Body of pancreas (tissue), 4 donors: Measurements from ENCODE around the gene ZNF205.
"Not testable (repeated sequence)": the region's sequence is repeated elsewhere in the genome, so short reads cannot be mapped to it uniquely, and the experiment has no call there.

Source experiments
- POLR2A ChIP-seq, 3 donors: fragments of 450-650 bp; IDR thresholded peaks; one replicate each; pipeline ENCODE4 v1.6.1; 2016; ENCODE audit warnings: antibody characterized with exemption in 3 of 3, mild to moderate bottlenecking in 2 of 3
- TF ChIP-seq, protein P1 (sequence below), 7 experiments: fragments of 450-650 bp in 4 of 7; fragments of 200-600 bp in 3 of 7; sonication (generic) in 3 of 7; IDR thresholded peaks; one replicate each; pipeline ENCODE4 v1.5.1; 2016 to 2019; ENCODE audit warnings: antibody characterized with exemption in 7 of 7

DNA sequence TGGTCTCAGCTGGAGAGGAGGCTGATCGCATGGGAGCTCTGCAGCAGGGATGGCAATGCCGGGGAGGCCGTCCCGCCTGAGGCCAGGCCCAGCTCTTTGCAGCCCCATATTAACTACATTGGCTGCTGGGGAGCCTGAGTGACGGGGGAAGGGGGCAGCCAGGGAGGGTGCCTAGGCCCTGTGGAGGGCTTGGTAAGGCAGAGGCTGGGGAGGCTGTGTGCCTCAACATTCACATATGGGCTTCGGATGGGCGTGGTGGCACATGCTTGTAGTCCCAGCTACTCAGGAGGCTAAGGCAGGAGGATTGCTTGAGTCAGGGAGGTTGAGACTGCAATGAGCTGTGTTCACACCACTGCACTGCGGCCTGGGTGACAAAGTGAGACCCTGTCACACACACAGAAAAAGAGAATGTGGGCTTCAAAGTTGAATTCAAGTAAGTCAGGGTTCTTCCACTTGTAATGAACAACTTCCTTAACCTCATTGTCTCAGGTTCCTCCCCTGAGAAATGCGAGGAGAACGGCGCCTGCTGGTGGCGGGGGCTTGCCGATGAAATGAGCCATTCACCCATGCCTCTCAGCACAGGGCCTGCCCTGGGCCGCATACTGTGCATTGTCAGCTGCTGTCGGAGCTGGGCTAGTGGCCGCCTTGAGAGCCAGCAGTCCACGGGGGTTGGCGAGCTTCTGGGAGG, 39.7 kb upstream of the ZNF205 start:
- not testable (repeated sequence) for TF ChIP-seq POLR2A (IDR thresholded peaks at IDR 0.05)
- TF ChIP-seq, protein P1, sequence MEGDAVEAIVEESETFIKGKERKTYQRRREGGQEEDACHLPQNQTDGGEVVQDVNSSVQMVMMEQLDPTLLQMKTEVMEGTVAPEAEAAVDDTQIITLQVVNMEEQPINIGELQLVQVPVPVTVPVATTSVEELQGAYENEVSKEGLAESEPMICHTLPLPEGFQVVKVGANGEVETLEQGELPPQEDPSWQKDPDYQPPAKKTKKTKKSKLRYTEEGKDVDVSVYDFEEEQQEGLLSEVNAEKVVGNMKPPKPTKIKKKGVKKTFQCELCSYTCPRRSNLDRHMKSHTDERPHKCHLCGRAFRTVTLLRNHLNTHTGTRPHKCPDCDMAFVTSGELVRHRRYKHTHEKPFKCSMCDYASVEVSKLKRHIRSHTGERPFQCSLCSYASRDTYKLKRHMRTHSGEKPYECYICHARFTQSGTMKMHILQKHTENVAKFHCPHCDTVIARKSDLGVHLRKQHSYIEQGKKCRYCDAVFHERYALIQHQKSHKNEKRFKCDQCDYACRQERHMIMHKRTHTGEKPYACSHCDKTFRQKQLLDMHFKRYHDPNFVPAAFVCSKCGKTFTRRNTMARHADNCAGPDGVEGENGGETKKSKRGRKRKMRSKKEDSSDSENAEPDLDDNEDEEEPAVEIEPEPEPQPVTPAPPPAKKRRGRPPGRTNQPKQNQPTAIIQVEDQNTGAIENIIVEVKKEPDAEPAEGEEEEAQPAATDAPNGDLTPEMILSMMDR (IDR thresholded peaks at IDR 0.05): peak in 1 of 7 experiments; percentile 32
